ENCODE data around the gene LTN1.

The LTN1 gene

DNA sequence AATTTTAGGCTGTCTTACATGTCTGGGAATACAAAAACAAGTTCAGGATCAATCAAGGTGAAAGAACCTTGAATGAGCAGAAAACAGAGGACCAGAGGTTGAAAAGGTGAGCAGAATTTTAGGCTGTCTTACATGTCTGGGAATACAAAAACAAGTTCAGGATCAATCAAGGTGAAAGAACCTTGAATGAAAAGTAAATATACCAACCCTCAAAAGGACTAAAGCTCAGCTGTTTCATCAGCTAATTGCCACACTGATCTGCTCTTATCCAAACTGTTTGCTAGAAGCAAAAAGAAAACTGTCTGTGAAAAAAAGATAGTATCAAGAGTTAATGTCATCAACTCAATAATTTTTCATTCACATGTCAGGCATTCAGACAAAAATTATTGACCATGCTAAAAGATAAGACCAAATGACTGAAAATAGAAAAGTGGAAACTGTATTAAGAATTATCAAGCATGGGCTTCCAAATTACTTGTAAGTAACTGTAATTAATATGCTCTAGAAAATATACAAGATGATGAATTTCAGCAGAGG, 69.2 kb downstream of the LTN1 start:
- DNase-seq (ENCODE audit: low read depth) = no peak

GRCh38 chr21:28922368-28922767, 70.3 kb downstream of the LTN1 start:
- no peak for DNase-seq (ENCODE audit: low read depth)

DNA sequence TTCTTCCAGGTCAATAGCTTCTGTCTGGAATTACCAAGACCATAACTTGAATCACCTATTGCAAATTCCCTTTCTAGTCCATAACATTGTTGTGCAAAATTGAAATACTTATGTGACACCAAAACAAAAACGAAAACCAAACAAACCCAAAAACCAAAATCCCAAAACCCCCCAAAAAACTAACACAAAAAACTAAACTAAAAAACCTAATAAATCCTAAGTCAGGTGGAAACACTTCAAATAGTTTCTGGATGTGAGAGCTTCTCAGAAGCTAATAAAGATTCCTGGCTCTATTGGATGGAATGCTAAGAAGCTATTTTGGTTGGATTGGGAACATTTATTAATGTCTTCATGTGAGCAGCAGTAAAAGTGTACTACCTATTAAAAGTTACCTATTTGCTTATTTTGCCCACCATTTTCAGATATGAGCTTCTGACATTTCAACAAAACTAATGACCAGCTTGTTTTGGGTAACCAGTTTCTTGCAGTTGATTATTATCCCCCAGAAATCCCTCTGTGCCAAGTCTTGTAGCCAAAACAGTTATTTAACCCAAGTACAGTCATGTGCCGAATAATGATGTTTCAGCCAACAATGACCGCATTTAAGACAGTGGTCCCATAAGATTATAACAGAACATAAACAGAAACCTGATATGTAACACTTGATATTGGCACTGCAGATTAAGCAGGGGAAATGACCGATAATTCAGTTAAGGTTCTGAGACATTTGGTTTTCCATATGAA, 76.4 kb downstream of the LTN1 start:
- DNase-seq (ENCODE audit: low read depth) = no peak

- no peak for DNase-seq (ENCODE audit: low read depth)
Observed at GRCh38 chr21:28913071-28913470, 79.6 kb downstream of the LTN1 start.

GRCh38 chr21:28910280-28910887, 82.3 kb downstream of the LTN1 start:
- DNase-seq (ENCODE audit: low read depth) = no peak

GRCh38 chr21:28908351-28908750, 84.3 kb downstream of the LTN1 start:
- no peak for DNase-seq (ENCODE audit: low read depth)

GRCh38 chr21:28906841-28907240, 85.8 kb downstream of the LTN1 start:
- no peak for DNase-seq (ENCODE audit: low read depth)

GRCh38 chr21:28906236-28906635, 86.4 kb downstream of the LTN1 start:
- no peak for DNase-seq (ENCODE audit: low read depth)

- no peak for DNase-seq (ENCODE audit: low read depth)
Observed at GRCh38 chr21:28904961-28905435, 87.7 kb downstream of the LTN1 start.

GRCh38 chr21:28903448-28903847, 89.2 kb downstream of the LTN1 start:
- DNase-seq (ENCODE audit: low read depth) = no peak

DNA sequence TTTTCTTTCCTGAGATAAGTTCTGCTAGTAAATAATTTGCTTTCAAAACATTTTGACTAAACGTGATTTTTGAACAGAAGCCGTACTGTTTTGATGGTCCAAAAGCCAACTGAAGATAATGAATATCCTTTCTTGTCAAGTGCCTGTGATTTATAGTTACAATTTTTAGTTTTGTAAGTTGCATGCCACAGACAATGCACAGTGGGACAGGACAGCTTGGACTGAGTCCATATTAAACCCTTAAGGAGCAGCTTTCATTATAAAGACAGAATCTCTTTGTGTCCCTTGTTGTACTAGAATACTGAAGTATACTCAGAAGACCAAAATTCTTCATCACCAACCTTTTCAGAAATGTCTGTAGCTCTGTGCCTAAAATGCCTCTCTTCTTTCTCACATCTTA, 92.2 kb downstream of the LTN1 start:
- DNase-seq (ENCODE audit: low read depth) = no peak

DNA sequence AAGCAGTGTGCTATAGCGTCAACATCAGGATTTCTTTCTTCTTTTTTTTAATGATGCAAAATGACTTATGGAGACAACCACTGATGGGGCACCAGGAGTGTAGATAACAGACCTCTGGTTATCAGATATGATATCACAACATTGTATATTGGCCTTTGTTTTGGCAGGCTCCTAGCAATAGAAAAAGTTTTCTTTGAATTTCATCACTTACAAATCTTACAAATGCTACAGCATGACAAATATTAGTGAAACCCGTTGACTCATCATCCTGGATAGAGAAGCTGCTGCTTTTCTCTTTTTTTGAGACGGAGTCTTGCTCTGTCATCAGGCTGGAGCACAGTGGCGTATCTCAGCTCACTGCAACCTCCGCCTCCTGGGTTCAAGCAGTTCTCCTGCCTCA, 92.9 kb downstream of the LTN1 start:
- peak; percentile 54 for DNase-seq (ENCODE audit: low read depth)

- DNase-seq (ENCODE audit: low read depth) = no peak
Observed at GRCh38 chr21:28899220-28899619, 93.5 kb downstream of the LTN1 start.

DNA sequence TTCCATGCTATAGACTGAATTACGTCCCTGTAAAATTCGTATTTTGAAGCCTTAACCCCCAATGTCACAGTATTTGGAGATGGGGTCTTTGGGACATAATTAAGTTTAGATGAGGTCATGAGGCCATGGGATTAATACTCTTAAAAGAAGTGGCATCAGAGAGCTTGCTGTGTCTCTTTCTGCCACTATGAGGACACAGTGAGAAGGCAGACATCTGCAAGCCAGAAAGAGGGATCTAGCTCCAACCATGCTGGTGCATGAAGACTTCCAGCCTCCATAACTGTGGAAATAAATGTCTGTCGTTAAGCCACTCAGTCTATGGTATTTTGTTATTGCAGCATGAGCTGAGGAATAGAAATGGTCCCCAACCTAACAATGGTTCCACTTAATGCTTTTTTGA, 99.0 kb downstream of the LTN1 start:
- no peak for DNase-seq (ENCODE audit: low read depth)

DNA sequence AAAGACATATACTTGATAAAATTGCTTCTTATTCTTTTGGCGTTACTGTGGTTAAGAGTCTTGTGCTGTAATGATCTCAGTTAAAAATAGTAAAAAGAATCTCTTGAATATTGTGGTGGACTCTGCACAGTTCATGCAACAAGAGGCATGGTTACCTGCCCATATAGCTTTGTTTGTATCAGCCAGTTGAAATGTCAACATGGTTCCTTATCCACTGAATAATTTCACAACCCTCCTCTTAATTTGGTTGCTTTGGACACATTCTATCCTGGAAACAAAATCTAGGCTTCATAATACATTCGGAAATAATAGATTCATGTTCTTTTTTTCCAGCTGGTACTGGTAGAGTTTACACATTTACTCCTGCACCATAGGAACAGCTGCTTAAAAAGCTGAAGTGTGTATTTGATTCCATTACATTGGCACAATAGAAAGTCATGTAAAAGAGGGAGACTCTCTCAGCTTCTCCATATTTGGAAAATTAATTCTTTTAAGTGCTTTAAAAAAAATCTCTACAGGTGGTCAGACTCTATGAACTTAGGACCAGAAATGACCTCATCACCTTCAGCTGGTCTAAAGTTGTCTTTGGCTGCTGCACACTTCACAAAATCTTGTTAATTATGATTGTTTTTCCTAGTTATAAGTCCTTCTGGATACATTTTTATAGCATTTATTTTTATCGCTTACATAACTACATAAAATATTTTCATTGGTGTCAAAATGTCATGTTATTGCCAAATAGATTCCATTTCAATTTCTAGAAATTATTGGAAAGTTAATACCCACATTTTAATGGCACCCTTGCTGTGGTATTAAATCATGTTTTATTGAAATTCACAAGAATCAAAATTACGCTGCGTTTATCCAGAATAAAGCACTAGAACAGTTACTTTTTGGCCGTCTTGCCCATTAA, 100.2 kb downstream of the LTN1 start:
- DNase-seq (ENCODE audit: low read depth) = no peak

DNA sequence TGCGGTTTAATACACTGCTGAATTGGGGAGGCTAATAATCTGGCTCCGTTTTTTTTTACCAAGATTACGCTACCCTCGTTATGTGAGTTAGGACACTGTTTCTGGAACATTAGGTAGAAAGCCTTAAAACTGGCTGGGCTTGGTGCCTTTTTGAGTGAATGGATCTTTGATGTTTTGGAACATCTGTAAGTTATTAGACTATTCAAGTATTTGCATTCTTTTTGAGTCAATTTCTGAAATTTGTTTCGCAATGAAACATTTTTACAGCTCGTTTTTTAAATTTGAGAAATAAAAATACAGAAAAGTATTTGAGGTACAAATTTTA, 106.9 kb downstream of the LTN1 start:
- no peak for DNase-seq (ENCODE audit: low read depth)

GRCh38 chr21:28884976-28885852, 107.5 kb downstream of the LTN1 start:
- DNase-seq (ENCODE audit: low read depth) = peak; percentile 89

- peak; percentile 37 for DNase-seq (ENCODE audit: low read depth)
Observed at GRCh38 chr21:28884481-28884880, 108.2 kb downstream of the LTN1 start.

- no peak for DNase-seq (ENCODE audit: low read depth)
Observed at GRCh38 chr21:28883931-28884330, 108.7 kb downstream of the LTN1 start.

DNA sequence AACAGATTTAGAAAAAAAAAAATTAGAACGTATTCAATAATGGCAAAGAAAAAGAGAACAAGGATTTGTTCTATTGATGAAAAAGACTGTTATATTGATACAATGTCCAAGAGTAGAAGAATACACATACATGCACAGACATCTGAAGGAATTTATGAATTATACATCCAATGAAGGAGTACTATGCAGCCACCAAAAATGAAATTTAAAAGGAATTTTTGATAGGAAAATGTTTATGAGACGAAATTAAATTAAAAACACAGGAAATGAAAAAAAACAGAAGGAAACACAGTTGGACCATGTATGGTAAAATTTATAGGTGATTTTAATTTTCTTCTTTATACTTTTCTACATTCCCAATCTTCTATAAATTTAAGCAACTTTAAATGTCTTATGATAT, 110.3 kb downstream of the LTN1 start:
- no peak for DNase-seq (ENCODE audit: low read depth)
